Measurements from ENCODE around the gene MRPL20.
A peak's percentile ranks its signal among the peaks of the same experiment; 100 is the strongest.
"Not testable (repeated sequence)": the region's sequence is repeated elsewhere in the genome, so short reads cannot be mapped to it uniquely, and the experiment has no call there.

MRPL20 gene

GRCh38 chr1:1373815-1374588 is 33.1 kb downstream of the MRPL20 start:
- H3K27me3 ChIP-seq, result no peaks in the 10 kb centered on the region
- H3K9me3 ChIP-seq, result no peaks in the 10 kb centered on the region
- TF ChIP-seq CTCF (IDR thresholded peaks at IDR 0.05; ENCODE audit: low read depth, low read length), result no peak
- peak overlapping the region; percentile 82 for H3K4me3 ChIP-seq (ENCODE audit: low read depth, low read length)
- peaks cover 28% of the 10 kb centered on the region for H3K36me3 ChIP-seq
- no peak for DNase-seq
- H3K4me1 ChIP-seq, result peaks cover 3% of the 10 kb centered on the region; the same call in 1 of the 2 replicates

- no peak for TF ChIP-seq CTCF (IDR thresholded peaks at IDR 0.05; ENCODE audit: low read depth, low read length)
- Histone ChIP-seq H3K4me1 (peaks cover 3% of the 10 kb centered on the region; the same call in 1 of the 2 replicates), H3K4me3 (ENCODE audit: low read depth, low read length) (peak overlapping the region; percentile 82), H3K9me3 (no peaks in the 10 kb centered on the region), H3K36me3 (peaks cover 28% of the 10 kb centered on the region), H3K27me3 (no peaks in the 10 kb centered on the region)
- DNase-seq, result no peak
These were observed 33.9 kb downstream of the MRPL20 start for GRCh38 chr1:1373051-1373814.

GRCh38 chr1:1371746-1372711 is 35.1 kb downstream of the MRPL20 start:
- TF ChIP-seq CTCF (IDR thresholded peaks at IDR 0.05; ENCODE audit: low read depth, low read length), result peak; percentile 88
- DNase-seq, result peak; percentile 82
- H3K4me3 ChIP-seq (ENCODE audit: low read depth, low read length), result no peak overlapping the region
- H3K9me3 ChIP-seq, result no peaks in the 10 kb centered on the region
- H3K36me3 ChIP-seq, result peaks cover 28% of the 10 kb centered on the region
- no peaks in the 10 kb centered on the region for H3K27me3 ChIP-seq
- peaks cover 3% of the 10 kb centered on the region; the same call in 1 of the 2 replicates for H3K4me1 ChIP-seq

- no peak for DNase-seq
- no peak overlapping the region for H3K4me3 ChIP-seq (ENCODE audit: low read depth, low read length)
- no peaks in the 10 kb centered on the region for H3K9me3 ChIP-seq
- no peak for TF ChIP-seq CTCF (IDR thresholded peaks at IDR 0.05; ENCODE audit: low read depth, low read length)
- H3K4me1 ChIP-seq, result peaks cover 3% of the 10 kb centered on the region; the same call in 1 of the 2 replicates
- no peaks in the 10 kb centered on the region for H3K27me3 ChIP-seq
- H3K36me3 ChIP-seq, result peaks cover 28% of the 10 kb centered on the region
These were observed 35.7 kb downstream of the MRPL20 start for GRCh38 chr1:1371364-1371745.

GRCh38 chr1:1370771-1371300 is 36.3 kb downstream of the MRPL20 start:
- DNase-seq, result no peak
- H3K4me3 ChIP-seq (ENCODE audit: low read depth, low read length), result no peak overlapping the region
- H3K9me3 ChIP-seq, result no peaks in the 10 kb centered on the region
- no peak for TF ChIP-seq CTCF (IDR thresholded peaks at IDR 0.05; ENCODE audit: low read depth, low read length)
- peaks cover 28% of the 10 kb centered on the region for H3K36me3 ChIP-seq
- H3K4me1 ChIP-seq, result peaks cover 3% of the 10 kb centered on the region; the same call in 1 of the 2 replicates
- no peaks in the 10 kb centered on the region for H3K27me3 ChIP-seq

GRCh38 chr1:1370094-1370493 is 37.0 kb downstream of the MRPL20 start:
- H3K4me1 ChIP-seq; H3K9me3 ChIP-seq; H3K4me3 ChIP-seq (ENCODE audit: low read depth, low read length); DNase-seq; H3K27me3 ChIP-seq: not testable (repeated sequence)
- H3K36me3 ChIP-seq, result peaks cover 28% of the 10 kb centered on the region
